Measurements from ENCODE around the gene GDPD3. TPM values are rescaled to one million over a fixed set of nuclear protein-coding genes. Genes with fewer than 3 reads are reported as not detected.
A peak's percentile ranks its signal among the peaks of the same experiment; 100 is the strongest.

Gene GDPD3
- total RNA-seq, 1 donor from 2014 or later = 10.7 TPM

DNA sequence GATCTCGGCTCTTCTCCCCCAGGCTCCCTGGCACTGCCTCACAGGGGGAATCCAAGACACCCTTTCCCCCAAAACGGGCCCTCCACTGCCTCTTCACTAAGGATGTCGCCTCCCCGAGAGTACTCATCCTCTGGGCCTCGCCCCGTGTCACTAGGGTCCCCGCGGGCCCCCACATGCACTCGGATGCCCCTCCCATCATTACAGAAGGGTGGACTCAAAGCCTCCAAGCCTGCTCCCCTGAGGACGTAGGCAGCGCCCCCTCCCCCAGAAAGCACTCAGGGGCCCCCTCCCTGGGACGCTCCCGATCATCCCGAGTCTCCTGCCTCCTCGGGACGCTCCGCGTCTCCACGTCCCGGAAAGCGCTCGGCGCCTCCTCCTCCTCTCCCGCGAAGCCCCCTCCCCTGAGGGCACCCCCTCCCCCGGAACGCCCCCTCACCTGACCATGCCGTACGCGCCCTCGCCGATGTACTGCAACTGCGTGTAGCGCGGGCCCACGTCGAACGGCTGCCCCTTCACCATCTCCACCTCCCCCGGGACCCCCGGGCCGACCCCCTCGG, 9.3 kb upstream of the GDPD3 start:
- Mint-ChIP-seq H3K4me1 (peaks cover 22% of the 10 kb centered on the region), H3K27ac (peak overlapping the region; percentile 90), H3K36me3 (peaks cover 8% of the 10 kb centered on the region), H3K4me3 (peak overlapping the region; percentile 85), H3K9me3 (no peaks in the 10 kb centered on the region), H3K27me3 (ENCODE audit: low read depth) (no peaks in the 10 kb centered on the region)
- TF ChIP-seq, protein P1, sequence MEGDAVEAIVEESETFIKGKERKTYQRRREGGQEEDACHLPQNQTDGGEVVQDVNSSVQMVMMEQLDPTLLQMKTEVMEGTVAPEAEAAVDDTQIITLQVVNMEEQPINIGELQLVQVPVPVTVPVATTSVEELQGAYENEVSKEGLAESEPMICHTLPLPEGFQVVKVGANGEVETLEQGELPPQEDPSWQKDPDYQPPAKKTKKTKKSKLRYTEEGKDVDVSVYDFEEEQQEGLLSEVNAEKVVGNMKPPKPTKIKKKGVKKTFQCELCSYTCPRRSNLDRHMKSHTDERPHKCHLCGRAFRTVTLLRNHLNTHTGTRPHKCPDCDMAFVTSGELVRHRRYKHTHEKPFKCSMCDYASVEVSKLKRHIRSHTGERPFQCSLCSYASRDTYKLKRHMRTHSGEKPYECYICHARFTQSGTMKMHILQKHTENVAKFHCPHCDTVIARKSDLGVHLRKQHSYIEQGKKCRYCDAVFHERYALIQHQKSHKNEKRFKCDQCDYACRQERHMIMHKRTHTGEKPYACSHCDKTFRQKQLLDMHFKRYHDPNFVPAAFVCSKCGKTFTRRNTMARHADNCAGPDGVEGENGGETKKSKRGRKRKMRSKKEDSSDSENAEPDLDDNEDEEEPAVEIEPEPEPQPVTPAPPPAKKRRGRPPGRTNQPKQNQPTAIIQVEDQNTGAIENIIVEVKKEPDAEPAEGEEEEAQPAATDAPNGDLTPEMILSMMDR (IDR thresholded peaks at IDR 0.05; ENCODE audit: unreplicated experiment) = no peak
- no peak for DNase-seq (ENCODE audit: low spot score in 2 of 2, unreplicated experiment in 2 of 2)

DNA sequence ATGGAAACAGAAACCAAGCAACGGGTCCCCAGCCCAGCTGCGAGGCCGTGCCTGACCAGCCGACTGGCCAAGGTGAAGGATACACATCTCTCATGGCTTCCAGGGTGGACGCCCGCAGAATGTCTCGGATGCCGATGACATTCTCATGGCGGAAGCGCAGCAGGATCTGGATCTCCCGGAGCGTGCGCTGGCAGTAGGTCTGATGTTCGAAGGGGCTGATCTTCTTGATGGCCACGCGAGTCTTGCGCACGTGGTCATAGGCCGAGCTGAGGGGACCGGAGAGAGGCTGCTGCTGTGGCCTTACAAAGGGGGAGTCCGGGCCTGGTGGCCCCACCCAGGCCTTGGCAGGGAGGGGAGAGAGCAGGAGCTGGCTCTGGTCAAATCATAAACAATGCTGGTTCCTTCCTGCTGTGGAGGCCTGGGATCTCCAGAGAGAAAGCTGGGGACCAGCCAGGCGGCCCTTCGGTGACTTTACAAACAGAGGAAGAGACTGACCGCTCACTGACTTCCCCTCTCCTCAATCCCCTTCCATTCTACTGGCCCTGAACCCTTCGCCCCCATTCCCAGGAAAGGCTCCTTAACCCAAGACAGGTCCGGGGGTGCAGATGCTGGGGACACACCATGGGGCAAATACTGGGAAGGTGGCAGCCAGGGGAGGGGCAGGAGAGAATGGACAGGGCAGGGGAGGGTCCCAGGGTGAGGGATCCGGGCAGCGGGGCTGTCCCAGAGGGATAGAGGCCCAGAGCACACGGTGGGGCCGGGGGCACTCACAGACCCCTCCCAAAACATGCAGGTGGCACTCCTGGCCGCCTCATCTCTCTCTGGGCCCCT, 8.6 kb upstream of the GDPD3 start:
- TF ChIP-seq, protein P1 (IDR thresholded peaks at IDR 0.05; ENCODE audit: unreplicated experiment) = no peak
- H3K4me3 Mint-ChIP-seq = peak overlapping the region; percentile 85
- peaks cover 10% of the 10 kb centered on the region for H3K36me3 Mint-ChIP-seq
- H3K27me3 Mint-ChIP-seq (ENCODE audit: low read depth) = no peaks in the 10 kb centered on the region
- H3K9me3 Mint-ChIP-seq = no peaks in the 10 kb centered on the region
- DNase-seq (ENCODE audit: low spot score in 2 of 2, unreplicated experiment in 2 of 2) = no peak
- peak overlapping the region; percentile 81 for H3K27ac Mint-ChIP-seq
- peaks cover 22% of the 10 kb centered on the region for H3K4me1 Mint-ChIP-seq

DNA sequence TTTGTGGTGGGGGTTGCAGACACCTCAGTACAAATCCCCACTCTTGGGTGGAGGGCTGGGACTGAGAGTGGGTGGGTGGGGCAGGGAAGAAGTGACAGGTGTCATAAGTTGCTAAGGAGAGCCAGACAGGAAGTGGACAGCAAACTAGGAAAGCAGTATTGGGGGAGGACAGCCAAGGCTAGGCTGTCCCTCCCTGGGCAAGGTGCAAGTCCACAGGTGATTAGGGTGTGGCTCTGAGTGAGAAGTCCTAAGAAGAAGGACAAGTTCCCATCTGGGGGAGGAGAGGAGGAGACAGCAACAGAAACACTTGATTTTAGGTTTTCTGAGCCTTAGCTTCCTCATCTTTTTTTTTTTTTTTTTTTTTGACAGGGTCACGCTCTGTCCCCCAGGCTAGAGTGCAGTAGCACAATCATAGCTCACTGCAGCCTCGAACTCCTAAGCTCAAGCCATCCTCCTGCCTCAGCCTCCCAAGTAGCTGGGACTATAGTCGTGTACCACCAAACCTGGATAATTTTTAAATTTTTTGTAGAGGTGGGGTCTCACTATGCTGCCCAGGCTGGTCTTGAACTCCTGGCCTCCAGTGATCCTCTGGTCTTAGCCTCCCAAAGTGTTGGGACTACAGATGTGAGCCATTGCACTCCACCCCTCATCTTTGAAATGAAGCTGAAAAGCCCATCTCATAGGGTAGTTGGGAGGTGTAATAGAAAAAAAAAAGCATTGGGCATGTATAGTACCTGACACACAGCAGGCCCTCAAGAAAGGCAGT, 7.2 kb upstream of the GDPD3 start:
- peak overlapping the region; percentile 59 for H3K27ac Mint-ChIP-seq
- no peak overlapping the region for H3K4me3 Mint-ChIP-seq

DNA sequence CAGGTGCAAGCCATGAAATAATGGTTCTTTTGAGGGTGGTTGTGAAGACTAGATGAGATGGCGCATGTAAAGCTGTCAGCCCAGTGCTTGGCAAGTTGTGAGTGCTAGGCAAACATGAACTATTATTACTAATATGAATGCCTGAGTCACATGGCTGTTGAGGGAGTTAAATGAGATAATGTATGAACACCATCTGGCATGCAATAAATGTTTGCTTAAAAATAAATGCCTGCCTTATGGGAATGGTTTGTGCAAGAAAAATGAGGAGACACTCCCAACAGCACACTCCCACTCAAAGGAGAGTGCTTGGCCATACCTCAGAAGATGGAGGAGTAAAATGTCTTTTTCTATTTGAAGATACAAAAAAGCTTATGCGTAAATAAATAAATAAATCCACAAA, 6.1 kb upstream of the GDPD3 start:
- Mint-ChIP-seq H3K27ac (peak overlapping the region; percentile 34), H3K27me3 (ENCODE audit: low read depth) (no peaks in the 10 kb centered on the region)
- DNase-seq (ENCODE audit: low spot score in 2 of 2, unreplicated experiment in 2 of 2) = no peak

More for the DNA sequence above, 7.2 kb upstream of the GDPD3 start:
- DNase-seq (ENCODE audit: low spot score in 2 of 2, unreplicated experiment in 2 of 2) = no peak
- Mint-ChIP-seq H3K27me3 (ENCODE audit: low read depth) (no peaks in the 10 kb centered on the region), H3K9me3 (no peaks in the 10 kb centered on the region), H3K4me1 (peaks cover 22% of the 10 kb centered on the region), H3K36me3 (peaks cover 12% of the 10 kb centered on the region)
- TF ChIP-seq, protein P1 (IDR thresholded peaks at IDR 0.05; ENCODE audit: unreplicated experiment) = no peak

DNA sequence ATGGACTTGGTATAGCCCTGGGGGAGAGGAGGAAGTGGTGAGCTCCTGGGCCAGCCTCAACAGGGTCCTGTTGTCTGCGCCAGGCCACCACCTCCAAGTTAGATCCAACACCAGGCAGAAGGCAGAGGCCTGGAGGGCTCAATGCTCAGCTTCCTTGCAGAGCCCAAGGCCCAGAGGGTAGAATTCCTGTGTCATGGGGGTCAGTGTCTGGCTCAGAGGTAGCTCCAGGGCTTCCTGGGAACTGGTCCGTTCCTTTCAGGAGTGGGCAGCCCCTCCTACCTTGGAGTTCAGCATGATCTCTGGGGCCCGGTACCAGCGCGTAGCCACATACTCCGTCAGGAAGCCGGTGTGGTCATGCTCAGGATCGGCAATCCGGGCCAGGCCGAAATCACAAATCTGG, 4.4 kb upstream of the GDPD3 start:
- TF ChIP-seq, protein P1 (IDR thresholded peaks at IDR 0.05; ENCODE audit: unreplicated experiment) = no peak
- Mint-ChIP-seq H3K27me3 (ENCODE audit: low read depth) (no peaks in the 10 kb centered on the region), H3K36me3 (peaks cover 18% of the 10 kb centered on the region), H3K27ac (no peak overlapping the region), H3K9me3 (no peaks in the 10 kb centered on the region), H3K4me3 (no peak overlapping the region), H3K4me1 (peaks cover 16% of the 10 kb centered on the region)
- DNase-seq (ENCODE audit: low spot score in 2 of 2, unreplicated experiment in 2 of 2) = no peak

More for the DNA sequence above, 6.1 kb upstream of the GDPD3 start:
- TF ChIP-seq, protein P1 (IDR thresholded peaks at IDR 0.05; ENCODE audit: unreplicated experiment) = no peak
- Mint-ChIP-seq H3K36me3 (peaks cover 12% of the 10 kb centered on the region), H3K9me3 (no peaks in the 10 kb centered on the region), H3K4me1 (peaks cover 21% of the 10 kb centered on the region), H3K4me3 (no peak overlapping the region)
